ENCODE measurements around the gene SDK2. TPM values are rescaled to one million over a fixed set of nuclear protein-coding genes. Genes with fewer than 3 reads are reported as not detected.

SDK2 gene
- total and polyA plus RNA-seq, 2 donors, result 0.66 to 0.87 TPM

DNA sequence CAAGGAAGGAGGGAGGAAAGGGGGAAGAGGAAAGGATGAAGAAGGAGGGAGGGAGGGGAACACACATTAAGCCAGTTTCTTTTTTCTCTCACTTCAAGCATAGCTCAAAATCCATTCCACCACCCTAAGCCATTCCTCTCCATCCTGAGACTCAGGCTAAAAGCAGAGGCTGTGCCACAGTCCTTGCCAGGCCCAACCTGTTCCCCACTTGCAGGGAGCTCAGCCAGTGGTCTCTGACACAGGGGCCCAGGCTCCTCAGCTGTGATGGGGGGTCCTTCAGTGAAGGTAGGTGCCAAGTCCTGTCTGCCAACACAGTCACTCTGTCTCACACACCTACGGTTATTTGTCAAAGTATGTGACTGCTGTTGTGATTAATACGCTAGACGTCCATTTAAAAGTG, 44.6 kb downstream of the SDK2 start:
- 94% methylated on average over 3 of the region's 3 CpGs for WGBS
- H3K9me3 ChIP-seq (ENCODE audit: control insufficient read depth in 2 of 2, insufficient read depth in 1 of 2, low read length in 1 of 2), result no peaks in the 10 kb centered on the region
- no peak overlapping the region for H3K4me3 ChIP-seq (ENCODE audit: low read length in 2 of 2)
- no peak overlapping the region for H3K27ac ChIP-seq (ENCODE audit: low read depth in 1 of 2, low read length in 1 of 2)
- H3K27me3 ChIP-seq (ENCODE audit: control insufficient read depth in 2 of 2, insufficient read depth in 1 of 2, low read length in 1 of 2), result no peaks in the 10 kb centered on the region
- no peak for DNase-seq (ENCODE audit: low read depth in 6 of 9, low spot score in 9 of 9)
- peaks cover 2 to 4% of the 10 kb centered on the region in 2 donors for H3K4me1 ChIP-seq (ENCODE audit: control insufficient read depth in 2 of 2, insufficient read depth in 2 of 2, low read length in 2 of 2)
- H3K36me3 ChIP-seq (ENCODE audit: control insufficient read depth in 2 of 2, insufficient read depth in 2 of 2, low read length in 1 of 2), result no peaks in the 10 kb centered on the region

- H3K27ac ChIP-seq (ENCODE audit: low read depth in 1 of 2, low read length in 1 of 2), result no peak overlapping the region
- H3K4me1 ChIP-seq (ENCODE audit: control insufficient read depth in 2 of 2, insufficient read depth in 2 of 2, low read length in 2 of 2), result peaks cover 4 to 9% of the 10 kb centered on the region in 2 donors
- WGBS, result 98% methylated on average over 13 of the region's 13 CpGs
- no peak for DNase-seq (ENCODE audit: low read depth in 6 of 9, low spot score in 9 of 9)
- no peaks in the 10 kb centered on the region for H3K36me3 ChIP-seq (ENCODE audit: control insufficient read depth in 2 of 2, insufficient read depth in 2 of 2, low read length in 1 of 2)
- H3K4me3 ChIP-seq (ENCODE audit: low read length in 2 of 2), result no peak overlapping the region
- H3K27me3 ChIP-seq (ENCODE audit: control insufficient read depth in 2 of 2, insufficient read depth in 1 of 2, low read length in 1 of 2), result no peaks in the 10 kb centered on the region
- no peaks in the 10 kb centered on the region for H3K9me3 ChIP-seq (ENCODE audit: control insufficient read depth in 2 of 2, insufficient read depth in 1 of 2, low read length in 1 of 2)
Measured at GRCh38 chr17:73598212-73598611, 46.0 kb downstream of the SDK2 start.

DNA sequence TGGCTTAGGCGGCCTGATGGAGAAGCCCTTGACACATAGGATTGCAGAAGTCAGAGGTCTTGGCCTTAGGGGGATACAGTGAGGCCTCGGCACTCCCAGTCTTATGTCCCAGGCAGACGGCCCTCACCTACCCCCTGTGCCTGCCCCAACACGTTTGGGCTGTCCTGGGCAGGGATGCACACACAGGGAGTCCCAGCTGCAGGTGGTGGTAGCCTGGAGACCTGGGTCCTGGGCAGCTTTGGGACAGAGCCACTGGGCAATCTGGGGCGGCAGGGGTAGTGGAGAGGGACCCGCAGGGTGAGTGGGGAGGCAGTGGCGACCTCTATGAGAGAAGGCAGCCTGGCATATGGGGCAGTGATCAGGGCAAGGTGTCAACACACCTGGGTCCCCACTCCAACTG, 48.3 kb downstream of the SDK2 start:
- no peak overlapping the region for H3K4me3 ChIP-seq (ENCODE audit: low read length in 2 of 2)
- H3K9me3 ChIP-seq (ENCODE audit: control insufficient read depth in 2 of 2, insufficient read depth in 1 of 2, low read length in 1 of 2), result no peaks in the 10 kb centered on the region
- no peaks in the 10 kb centered on the region for H3K36me3 ChIP-seq (ENCODE audit: control insufficient read depth in 2 of 2, insufficient read depth in 2 of 2, low read length in 1 of 2)
- H3K27ac ChIP-seq (ENCODE audit: low read depth in 1 of 2, low read length in 1 of 2), result no peak overlapping the region
- 90% methylated on average over 7 of the region's 7 CpGs for WGBS
- H3K4me1 ChIP-seq (ENCODE audit: control insufficient read depth in 2 of 2, insufficient read depth in 2 of 2, low read length in 2 of 2), result peaks cover 20 to 32% of the 10 kb centered on the region in 2 donors
- no peaks in the 10 kb centered on the region for H3K27me3 ChIP-seq (ENCODE audit: control insufficient read depth in 2 of 2, insufficient read depth in 1 of 2, low read length in 1 of 2)
- no peak for DNase-seq (ENCODE audit: low read depth in 6 of 9, low spot score in 9 of 9)

DNA sequence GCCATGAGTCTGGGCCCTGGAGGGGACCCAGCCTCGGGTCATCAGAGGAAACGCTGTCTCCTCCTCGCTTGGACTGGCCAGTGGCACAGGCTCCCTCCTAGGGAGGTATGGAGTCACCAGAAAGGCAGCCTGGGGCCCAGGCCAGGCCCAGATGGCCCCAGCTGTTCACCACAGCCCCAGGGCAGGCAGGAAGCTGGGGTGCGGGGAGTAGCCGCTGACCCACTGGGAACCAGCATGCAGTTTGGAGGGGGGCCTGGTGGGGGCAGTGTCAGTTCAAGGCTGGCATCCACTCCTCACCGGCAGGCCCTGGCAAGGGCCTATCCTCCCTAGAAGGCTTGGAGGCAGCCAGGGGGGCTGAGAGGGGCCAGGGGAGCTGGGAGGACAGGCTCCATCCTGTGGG, 48.8 kb downstream of the SDK2 start:
- no peak for DNase-seq (ENCODE audit: low read depth in 6 of 9, low spot score in 9 of 9)
- Histone ChIP-seq H3K4me3 (ENCODE audit: low read length in 2 of 2) (no peak overlapping the region), H3K27ac (ENCODE audit: low read depth in 1 of 2, low read length in 1 of 2) (no peak overlapping the region), H3K27me3 (ENCODE audit: control insufficient read depth in 2 of 2, insufficient read depth in 1 of 2, low read length in 1 of 2) (no peaks in the 10 kb centered on the region), H3K36me3 (ENCODE audit: control insufficient read depth in 2 of 2, insufficient read depth in 2 of 2, low read length in 1 of 2) (no peaks in the 10 kb centered on the region), H3K9me3 (ENCODE audit: control insufficient read depth in 2 of 2, insufficient read depth in 1 of 2, low read length in 1 of 2) (no peaks in the 10 kb centered on the region), H3K4me1 (ENCODE audit: control insufficient read depth in 2 of 2, insufficient read depth in 2 of 2, low read length in 2 of 2) (peaks cover 20 to 34% of the 10 kb centered on the region in 2 donors)
- WGBS, result 74% methylated on average over 6 of the region's 6 CpGs

DNA sequence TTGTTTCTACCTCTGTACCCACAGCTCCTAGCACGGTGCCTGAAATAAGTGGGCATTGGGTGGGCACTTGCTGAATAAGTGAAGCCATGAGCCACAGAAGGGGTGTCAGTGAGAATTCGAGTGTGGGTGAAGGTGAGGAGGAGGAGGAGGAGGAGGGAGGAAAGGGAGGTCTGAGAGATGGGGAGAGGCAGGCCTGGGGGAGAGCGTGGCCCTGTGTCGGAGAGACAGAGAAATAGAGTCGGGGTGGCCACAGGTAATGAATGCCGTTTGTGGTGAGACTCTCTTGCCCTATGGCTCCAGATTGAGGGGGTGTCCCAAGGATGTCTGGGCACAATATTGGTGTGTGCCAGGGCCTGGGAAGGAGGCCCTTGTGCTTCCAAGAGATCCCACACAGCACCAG, 49.2 kb downstream of the SDK2 start:
- no peak overlapping the region for H3K4me3 ChIP-seq (ENCODE audit: low read length in 2 of 2)
- H3K9me3 ChIP-seq (ENCODE audit: control insufficient read depth in 2 of 2, insufficient read depth in 1 of 2, low read length in 1 of 2), result no peaks in the 10 kb centered on the region
- no peak overlapping the region for H3K27ac ChIP-seq (ENCODE audit: low read depth in 1 of 2, low read length in 1 of 2)
- WGBS, result 95% methylated on average over 6 of the region's 6 CpGs
- no peak for DNase-seq (ENCODE audit: low read depth in 6 of 9, low spot score in 9 of 9)
- H3K4me1 ChIP-seq (ENCODE audit: control insufficient read depth in 2 of 2, insufficient read depth in 2 of 2, low read length in 2 of 2), result peaks cover 20 to 34% of the 10 kb centered on the region in 2 donors
- H3K27me3 ChIP-seq (ENCODE audit: control insufficient read depth in 2 of 2, insufficient read depth in 1 of 2, low read length in 1 of 2), result no peaks in the 10 kb centered on the region
- H3K36me3 ChIP-seq (ENCODE audit: control insufficient read depth in 2 of 2, insufficient read depth in 2 of 2, low read length in 1 of 2), result no peaks in the 10 kb centered on the region

DNA sequence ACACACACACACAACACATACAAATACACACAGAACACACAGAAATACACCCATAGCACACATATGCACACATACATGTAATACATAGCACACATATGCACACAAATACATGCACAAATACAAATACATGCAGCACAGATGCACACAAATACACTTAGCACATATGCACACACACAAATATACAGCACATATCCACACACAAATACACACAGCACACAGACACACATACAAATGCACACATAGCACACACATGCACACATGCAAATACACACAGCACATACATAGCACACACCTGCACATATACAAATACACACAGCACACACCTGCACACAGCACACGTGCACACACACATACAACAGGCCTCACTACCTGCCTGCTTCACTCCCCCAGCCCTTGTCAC, 49.6 kb downstream of the SDK2 start:
- Histone ChIP-seq H3K27me3 (ENCODE audit: control insufficient read depth in 2 of 2, insufficient read depth in 1 of 2, low read length in 1 of 2) (no peaks in the 10 kb centered on the region), H3K4me3 (ENCODE audit: low read length in 2 of 2) (no peak overlapping the region), H3K27ac (ENCODE audit: low read depth in 1 of 2, low read length in 1 of 2) (no peak overlapping the region), H3K4me1 (ENCODE audit: control insufficient read depth in 2 of 2, insufficient read depth in 2 of 2, low read length in 2 of 2) (peaks cover 20 to 34% of the 10 kb centered on the region in 2 donors), H3K36me3 (ENCODE audit: control insufficient read depth in 2 of 2, insufficient read depth in 2 of 2, low read length in 1 of 2) (no peaks in the 10 kb centered on the region), H3K9me3 (ENCODE audit: control insufficient read depth in 2 of 2, insufficient read depth in 1 of 2, low read length in 1 of 2) (no peaks in the 10 kb centered on the region)
- DNase-seq (ENCODE audit: low read depth in 6 of 9, low spot score in 9 of 9), result no peak
- WGBS, result 98% methylated on average over 1 of the region's 1 CpG

- DNase-seq (ENCODE audit: low read depth in 6 of 9, low spot score in 9 of 9), result no peak
- H3K27me3 ChIP-seq (ENCODE audit: control insufficient read depth in 2 of 2, insufficient read depth in 1 of 2, low read length in 1 of 2), result no peaks in the 10 kb centered on the region
- no peaks in the 10 kb centered on the region for H3K36me3 ChIP-seq (ENCODE audit: control insufficient read depth in 2 of 2, insufficient read depth in 2 of 2, low read length in 1 of 2)
- no peak overlapping the region for H3K4me3 ChIP-seq (ENCODE audit: low read length in 2 of 2)
- peaks cover 20 to 35% of the 10 kb centered on the region in 2 donors for H3K4me1 ChIP-seq (ENCODE audit: control insufficient read depth in 2 of 2, insufficient read depth in 2 of 2, low read length in 2 of 2)
- 94% methylated on average over 7 of the region's 7 CpGs for WGBS
- no peaks in the 10 kb centered on the region for H3K9me3 ChIP-seq (ENCODE audit: control insufficient read depth in 2 of 2, insufficient read depth in 1 of 2, low read length in 1 of 2)
- no peak overlapping the region for H3K27ac ChIP-seq (ENCODE audit: low read depth in 1 of 2, low read length in 1 of 2)
Measured at GRCh38 chr17:73594025-73594424, 50.2 kb downstream of the SDK2 start.

DNA sequence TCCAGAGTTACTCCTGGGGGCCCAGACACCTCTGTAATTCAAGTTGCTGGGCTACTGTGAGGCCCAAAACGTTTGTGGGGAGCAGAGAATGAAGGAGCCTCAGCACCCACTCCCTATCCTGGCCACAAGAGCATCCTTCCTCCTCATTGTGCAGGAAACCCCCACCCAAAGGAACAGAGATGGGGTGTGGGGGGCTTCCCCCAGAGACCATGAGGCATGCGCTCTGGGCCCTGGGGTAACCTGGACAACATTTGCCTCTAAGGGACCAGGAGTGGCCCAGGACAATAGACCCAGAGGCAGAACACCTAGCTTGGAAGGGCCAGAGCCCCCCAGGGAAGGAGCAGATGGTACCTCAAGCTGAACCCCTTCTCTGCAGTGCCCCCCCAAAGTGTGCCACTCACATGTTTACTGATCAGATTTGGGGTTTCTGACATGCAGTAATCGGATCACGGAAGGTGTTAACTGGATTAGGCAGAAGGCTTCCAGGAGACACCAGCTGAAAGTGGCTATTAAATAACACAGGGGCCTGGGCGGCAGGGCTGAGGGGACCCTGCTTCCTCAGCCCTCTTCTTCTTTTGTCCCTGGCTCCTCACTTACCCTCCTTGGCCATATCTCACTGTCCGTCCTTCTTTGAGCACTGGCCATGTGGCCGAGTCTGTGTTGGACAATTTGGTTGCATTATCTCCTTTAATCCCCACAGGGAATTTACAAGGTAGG, 50.8 kb downstream of the SDK2 start:
- Histone ChIP-seq H3K4me1 (ENCODE audit: control insufficient read depth in 2 of 2, insufficient read depth in 2 of 2, low read length in 2 of 2) (peaks cover 20 to 41% of the 10 kb centered on the region in 2 donors), H3K9me3 (ENCODE audit: control insufficient read depth in 2 of 2, insufficient read depth in 1 of 2, low read length in 1 of 2) (no peaks in the 10 kb centered on the region), H3K36me3 (ENCODE audit: control insufficient read depth in 2 of 2, insufficient read depth in 2 of 2, low read length in 1 of 2) (no peaks in the 10 kb centered on the region), H3K27me3 (ENCODE audit: control insufficient read depth in 2 of 2, insufficient read depth in 1 of 2, low read length in 1 of 2) (no peaks in the 10 kb centered on the region), H3K27ac (ENCODE audit: low read depth in 1 of 2, low read length in 1 of 2) (peak overlapping the region; percentile 26 to 62), H3K4me3 (ENCODE audit: low read length in 2 of 2) (no peak overlapping the region)
- 80% methylated on average over 7 of the region's 7 CpGs for WGBS
- no peak for DNase-seq (ENCODE audit: low read depth in 6 of 9, low spot score in 9 of 9)

- no peaks in the 10 kb centered on the region for H3K36me3 ChIP-seq (ENCODE audit: control insufficient read depth in 2 of 2, insufficient read depth in 2 of 2, low read length in 1 of 2)
- peaks cover 20 to 42% of the 10 kb centered on the region in 2 donors for H3K4me1 ChIP-seq (ENCODE audit: control insufficient read depth in 2 of 2, insufficient read depth in 2 of 2, low read length in 2 of 2)
- H3K27me3 ChIP-seq (ENCODE audit: control insufficient read depth in 2 of 2, insufficient read depth in 1 of 2, low read length in 1 of 2), result no peaks in the 10 kb centered on the region
- DNase-seq (ENCODE audit: low read depth in 6 of 9, low spot score in 9 of 9), result peak in 2 of 9 donors; percentile 13 to 24
- WGBS, result 49% methylated on average over 18 of the region's 18 CpGs
- H3K27ac ChIP-seq (ENCODE audit: low read depth in 1 of 2, low read length in 1 of 2), result peak overlapping the region; percentile 84 to 89
- no peaks in the 10 kb centered on the region for H3K9me3 ChIP-seq (ENCODE audit: control insufficient read depth in 2 of 2, insufficient read depth in 1 of 2, low read length in 1 of 2)
- no peak overlapping the region for H3K4me3 ChIP-seq (ENCODE audit: low read length in 2 of 2)
Measured at GRCh38 chr17:73592501-73592961, 51.7 kb downstream of the SDK2 start.
